GM19463 (cell line): ENCODE measurements around the gene PRRC2C.
"Not testable (repeated sequence)": the region's sequence is repeated elsewhere in the genome, so short reads cannot be mapped to it uniquely, and the experiment has no call there.

ENCODE experiments used
- ATAC-seq: cut with Tn5 transposase; IDR thresholded peaks from one replicate; pipeline ENCODE4 v1.9.1; 2021; ENCODE audit warnings: mild to moderate bottlenecking, moderate library complexity; ENCODE audit not compliant: unreplicated experiment

PRRC2C gene

DNA sequence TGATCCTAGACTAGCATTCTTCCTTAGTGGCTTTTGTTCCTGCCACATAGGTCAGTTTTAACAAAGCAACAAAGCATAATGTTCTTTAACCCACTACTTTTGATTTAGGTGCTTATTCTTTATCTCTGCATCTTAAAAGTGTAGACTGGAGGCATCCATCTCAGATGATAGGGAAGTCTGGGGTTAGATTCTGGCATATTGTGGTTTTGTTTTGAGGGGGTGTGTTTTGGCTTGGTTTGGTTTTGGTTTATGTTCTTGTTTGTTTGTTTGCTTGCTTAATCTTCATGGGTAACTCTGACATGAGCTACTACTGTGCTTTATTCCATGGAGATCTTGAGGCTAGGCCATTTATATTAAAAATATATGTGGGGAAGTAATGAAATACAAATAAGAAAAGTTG lies 96.4 kb downstream of the PRRC2C start:
- no peak for ATAC-seq

DNA sequence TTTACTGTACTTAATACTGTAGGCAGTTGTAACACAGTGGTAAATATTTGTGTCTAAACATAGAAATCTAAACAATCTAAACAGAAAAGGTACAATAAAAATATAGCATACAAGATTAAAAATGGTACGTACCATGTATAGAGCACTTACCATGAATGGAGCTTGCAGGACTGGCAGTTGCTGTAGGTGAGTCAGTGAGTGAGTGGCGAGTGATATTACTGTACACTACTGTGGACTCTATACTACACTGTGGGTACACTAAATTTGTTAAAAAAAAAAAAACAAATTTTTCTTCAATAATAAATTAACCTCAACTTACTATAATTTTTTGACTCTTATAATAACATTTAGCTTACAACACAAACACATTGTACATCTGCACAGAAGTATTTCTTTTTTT lies 97.3 kb downstream of the PRRC2C start:
- ATAC-seq: no peak

DNA sequence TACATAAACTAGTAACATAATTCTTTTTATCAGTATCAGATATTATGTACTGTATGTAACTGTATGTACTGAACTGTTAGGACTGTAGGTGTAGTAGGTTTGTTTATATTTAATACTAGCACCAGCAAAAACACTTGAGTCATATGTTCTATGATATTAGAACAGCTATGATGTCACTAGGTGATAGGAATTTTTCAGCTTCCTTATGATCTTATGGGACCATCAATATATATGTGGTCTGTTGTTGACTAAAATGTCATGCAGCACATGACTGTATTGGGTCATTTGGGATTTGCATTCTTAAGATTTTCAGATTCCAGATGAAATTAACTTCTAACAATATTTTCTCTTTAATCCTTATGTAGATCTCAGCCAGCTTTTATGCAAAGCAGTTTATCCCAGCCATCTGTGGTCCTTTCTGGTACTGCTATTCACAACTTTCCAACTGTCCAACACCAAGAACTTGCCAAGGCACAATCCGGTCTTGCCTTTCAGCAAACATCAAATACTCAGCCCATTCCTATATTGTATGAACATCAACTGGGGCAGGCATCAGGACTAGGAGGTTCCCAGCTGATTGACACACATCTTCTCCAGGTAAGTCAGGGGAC lies 98.4 kb downstream of the PRRC2C start:
- ATAC-seq: no peak

DNA sequence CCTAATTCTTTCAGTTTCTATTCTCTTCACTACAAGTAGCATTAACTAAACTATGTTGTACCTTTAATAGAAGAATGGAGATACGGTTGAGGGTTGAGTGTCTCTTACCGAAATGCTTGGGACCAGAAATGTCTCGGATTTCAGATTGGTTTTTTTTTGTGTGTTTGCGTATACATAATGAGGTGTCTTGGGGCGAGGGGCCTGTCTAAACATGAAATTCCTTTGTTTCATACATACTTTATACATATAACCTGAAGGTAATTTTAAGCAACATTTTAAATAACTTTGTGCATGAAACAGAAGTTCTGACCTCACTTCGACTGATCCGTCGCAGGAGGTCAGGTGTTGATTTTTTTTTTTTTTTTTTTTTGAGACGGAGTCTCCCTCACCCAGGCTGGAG lies 100.4 kb downstream of the PRRC2C start:
- ATAC-seq: no peak

DNA sequence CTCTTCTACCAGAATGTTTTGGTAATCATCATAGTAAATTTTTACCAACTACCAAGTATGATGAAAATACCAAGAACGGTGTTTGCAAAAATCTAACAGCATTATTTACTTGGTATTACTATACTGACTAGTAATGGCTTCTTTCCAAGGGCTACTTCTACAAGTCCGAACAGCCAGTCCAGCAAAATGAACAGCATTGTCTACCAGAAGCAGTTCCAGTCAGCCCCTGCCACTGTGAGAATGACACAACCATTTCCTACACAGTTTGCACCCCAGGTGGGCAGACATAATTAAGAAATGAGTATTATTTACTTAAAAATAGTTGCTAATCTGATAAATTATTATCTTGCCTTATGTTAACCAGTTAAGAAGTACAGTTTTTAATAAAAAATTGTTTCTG lies 102.9 kb downstream of the PRRC2C start:
- no peak for ATAC-seq

DNA sequence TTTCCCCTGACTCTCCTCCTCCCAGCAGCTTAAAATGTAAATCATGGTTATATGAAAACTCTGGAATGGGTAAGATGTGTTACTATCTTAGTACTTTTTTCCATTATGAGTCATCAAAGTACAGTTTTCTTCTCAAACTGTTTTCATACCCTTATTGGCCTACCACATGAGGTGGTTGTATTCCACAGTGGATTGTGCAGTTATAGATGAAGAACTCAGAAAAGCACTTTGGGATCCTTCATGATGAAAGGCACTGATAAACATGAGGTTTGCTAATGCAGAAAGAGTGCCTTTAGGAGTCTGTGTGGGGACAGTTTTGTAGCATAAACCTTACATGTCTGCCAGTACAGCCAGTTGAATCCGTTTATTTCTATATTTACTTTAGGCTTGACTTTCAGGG lies 104.7 kb downstream of the PRRC2C start:
- no peak for ATAC-seq

DNA sequence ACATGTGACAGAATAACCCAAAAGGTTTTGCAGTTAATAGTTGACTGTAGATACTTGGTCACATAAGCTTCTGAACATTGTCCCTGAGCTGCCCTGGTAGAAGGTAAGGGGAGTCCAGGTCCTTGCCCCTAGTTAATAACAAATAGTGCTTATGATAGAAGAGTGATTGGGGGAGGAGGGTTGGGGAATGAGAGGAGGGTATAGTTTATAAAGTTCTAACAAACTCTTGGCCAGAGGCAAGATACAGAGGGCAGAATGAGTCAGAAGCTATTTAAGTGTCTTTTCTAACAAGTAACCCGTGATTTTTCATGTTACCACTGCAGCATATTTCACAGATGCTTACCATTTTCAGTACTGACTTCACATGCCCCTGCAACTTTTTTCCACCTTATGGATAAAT lies 110.0 kb downstream of the PRRC2C start:
- no peak for ATAC-seq

DNA sequence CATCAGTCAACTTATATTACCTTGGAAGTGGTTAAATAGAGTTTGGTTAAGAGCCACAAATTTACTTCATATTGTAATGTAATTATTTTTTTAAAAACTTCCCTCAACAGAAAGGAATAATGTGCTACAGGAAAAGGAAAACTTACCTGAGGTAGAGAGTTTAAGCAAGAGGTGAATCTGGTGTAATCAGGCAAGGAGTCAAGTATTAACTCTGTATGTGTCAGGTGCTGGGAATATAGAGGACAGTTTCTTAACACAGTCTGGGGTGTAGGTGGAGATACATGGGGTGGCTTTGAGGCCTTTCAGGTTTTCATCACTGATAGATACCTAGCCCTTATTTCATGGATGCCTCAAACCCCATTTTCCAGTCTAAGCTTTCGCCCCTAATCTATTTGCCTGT lies 110.8 kb downstream of the PRRC2C start:
- ATAC-seq: no peak

DNA sequence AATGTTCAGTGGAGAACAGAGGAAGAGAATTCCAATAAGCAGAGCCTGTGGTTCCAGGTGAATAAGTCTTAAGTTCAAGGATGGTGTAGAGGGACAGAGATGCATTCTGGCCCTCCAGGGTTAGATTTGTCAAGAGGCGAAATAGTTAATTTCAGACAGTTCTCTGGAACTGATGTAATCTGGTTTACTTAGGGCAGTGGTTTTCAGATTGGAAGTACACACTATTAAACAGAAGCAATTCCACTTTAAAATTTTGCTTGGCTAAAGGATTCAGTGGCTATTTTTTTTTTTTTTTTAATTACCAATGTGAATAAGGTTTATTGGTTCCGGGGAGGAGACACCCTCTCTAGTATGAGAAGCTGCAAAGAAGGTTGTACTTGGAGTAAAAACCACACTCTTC lies 111.4 kb downstream of the PRRC2C start:
- ATAC-seq: no peak

DNA sequence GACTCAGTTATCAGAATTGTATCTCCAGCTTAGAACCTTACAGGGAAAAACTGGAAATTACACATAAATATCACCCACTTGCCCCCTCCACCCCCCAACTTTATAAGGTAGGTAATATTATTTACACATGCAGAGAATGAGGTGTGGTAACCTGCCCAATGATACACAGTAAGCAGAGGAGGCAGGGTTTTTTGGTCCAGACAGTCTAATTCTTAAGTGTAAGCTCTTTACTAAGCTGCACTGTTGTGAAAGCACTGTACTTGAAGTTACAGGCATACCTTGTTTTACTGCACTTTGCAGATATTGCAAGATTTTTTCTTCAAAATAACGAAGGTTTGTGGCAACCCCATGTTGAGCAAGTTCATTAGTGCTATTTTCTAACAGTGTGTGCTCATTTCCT lies 111.9 kb downstream of the PRRC2C start:
- no peak for ATAC-seq

DNA sequence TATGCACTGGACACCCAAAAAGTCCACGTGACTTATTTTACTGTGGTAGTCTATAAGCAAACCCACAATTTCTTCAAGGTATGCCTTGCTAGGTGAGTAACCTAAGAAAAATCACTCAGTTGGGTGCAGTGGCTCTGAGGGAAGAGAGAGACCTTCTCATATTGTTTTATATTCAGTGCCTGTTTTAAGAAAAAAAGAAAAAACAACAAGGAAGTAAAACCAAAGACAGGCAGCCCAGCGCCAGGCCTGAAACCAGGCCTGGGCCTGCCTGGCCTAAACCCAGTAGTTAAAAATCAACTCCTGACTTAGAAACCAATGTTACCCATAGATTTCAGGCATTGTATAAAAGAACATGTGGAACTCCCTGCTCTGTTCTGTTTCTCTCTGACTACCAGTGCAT lies 115.0 kb downstream of the PRRC2C start:
- ATAC-seq: peak; percentile 50

DNA sequence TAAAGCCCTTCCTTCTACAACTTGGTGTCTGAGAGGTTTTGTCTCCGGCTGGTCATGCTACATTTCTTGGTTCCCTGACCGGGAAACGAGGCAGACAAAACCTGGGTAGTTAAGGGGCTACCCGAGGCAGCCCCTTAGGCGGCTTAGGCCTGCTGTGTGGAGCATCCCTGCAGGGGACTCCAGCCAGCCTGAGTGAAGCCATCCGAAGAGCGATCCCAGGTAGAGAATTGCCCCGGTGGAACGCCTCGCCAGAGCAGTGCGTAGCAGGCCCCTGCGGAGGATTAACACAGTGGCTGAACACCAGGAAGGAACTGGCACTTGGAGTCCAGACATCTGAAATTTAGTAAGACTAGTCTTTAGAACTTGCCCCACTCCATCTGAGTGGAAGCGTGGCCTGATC lies 115.5 kb downstream of the PRRC2C start:
- peak; percentile 7 for ATAC-seq

DNA sequence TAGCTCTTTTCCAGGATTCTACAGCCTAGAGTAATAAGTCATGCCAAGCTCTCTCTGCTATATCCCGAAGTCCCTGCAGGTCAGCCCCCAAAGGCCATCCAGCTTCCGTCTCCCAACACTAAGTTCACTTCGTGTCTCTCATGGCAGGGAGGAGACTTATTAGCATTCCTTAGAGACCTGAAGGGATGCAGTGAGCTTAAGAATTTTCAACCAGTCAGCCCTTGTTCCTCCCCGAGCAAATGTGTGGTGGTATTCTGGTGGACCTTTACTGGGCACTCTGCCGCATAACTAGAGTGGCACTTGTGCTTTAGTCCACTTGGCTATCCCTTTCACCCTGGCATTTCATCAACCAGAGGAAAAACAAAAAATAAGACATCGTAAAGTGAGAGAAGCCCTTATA lies 117.7 kb downstream of the PRRC2C start:
- not testable (repeated sequence) for ATAC-seq

DNA sequence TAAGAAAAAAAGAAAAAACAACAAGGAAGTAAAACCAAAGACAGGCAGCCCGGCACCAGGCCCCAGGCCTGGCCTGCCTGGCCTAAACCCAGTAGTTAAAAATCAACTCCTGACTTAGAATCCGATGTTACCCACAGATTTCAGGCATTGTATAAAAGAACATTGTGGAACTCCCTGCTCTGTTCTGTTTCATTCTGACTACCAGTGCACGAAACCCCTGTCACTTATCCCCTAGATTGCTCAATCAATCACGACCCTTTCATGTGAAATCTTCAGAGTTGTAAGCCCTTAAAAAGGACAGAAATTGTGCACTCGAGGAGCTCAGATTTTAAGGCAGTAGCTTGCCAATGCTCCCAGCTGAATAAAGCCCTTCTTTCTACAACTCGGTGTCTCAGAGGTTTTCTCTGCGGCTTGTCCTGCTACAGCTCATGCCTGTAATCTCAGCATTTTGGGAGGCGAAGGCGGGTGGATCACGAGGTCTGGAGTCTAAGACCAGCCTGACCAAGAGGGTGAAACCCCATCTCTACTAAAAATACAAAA lies 121.1 kb downstream of the PRRC2C start:
- ATAC-seq: peak; percentile 69

DNA sequence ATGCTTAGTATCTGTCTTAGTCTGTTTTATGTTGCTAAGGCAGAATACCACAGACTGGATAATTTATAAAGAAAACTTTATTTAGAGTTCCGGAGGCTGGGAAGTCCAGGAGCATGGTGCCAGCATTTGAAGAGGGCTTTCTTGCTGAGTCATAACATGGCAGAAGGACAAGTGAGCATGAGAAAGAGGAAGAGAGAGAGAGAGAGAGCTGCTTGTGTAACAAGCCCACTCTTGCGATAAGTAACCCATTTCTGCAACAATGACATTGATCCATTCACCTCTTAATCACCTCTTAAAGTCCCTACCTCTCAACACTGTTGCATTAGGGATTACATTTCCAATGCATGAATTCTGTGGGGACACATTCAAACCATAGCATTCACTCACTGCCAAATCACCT lies 125.1 kb downstream of the PRRC2C start:
- ATAC-seq: peak; percentile 36

DNA sequence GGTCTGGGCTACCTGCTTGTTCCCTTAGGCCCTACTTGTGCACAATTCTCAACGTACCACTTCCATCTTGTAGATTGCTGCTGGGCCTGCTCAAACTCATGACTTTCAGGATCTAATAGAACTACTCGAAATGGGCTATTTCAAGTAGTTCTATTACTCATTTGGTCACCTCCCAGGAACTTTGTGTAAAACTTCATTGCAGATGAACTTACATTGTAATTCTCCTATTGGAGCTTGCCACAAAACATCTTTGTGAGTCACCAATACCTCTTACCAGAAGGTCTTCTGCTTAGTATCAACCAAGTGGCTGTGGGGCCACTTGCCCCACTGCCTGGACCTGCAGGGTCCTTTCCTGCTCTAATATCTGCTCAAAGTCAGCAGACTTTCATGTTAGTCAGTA lies 126.0 kb downstream of the PRRC2C start:
- no peak for ATAC-seq

DNA sequence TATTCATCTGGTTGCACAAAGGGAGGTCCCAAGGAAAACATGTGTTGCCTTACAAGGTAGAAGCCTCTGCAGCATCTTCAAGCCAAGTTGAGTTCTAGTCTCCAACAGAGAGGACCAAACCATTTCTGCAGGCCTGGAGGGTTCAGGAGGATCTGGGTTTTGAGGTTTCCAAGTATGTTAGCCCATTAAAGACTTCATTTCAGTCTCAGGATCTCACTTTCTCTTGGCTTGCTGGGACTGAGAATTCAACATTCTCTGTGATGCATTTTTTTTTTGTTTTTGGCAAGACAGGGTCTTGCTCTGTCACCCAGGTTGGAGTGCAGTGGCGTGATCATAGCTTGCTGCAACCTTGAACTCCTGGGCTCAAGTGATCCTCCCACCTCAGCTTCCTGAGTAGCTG lies 128.0 kb downstream of the PRRC2C start:
- ATAC-seq: no peak

DNA sequence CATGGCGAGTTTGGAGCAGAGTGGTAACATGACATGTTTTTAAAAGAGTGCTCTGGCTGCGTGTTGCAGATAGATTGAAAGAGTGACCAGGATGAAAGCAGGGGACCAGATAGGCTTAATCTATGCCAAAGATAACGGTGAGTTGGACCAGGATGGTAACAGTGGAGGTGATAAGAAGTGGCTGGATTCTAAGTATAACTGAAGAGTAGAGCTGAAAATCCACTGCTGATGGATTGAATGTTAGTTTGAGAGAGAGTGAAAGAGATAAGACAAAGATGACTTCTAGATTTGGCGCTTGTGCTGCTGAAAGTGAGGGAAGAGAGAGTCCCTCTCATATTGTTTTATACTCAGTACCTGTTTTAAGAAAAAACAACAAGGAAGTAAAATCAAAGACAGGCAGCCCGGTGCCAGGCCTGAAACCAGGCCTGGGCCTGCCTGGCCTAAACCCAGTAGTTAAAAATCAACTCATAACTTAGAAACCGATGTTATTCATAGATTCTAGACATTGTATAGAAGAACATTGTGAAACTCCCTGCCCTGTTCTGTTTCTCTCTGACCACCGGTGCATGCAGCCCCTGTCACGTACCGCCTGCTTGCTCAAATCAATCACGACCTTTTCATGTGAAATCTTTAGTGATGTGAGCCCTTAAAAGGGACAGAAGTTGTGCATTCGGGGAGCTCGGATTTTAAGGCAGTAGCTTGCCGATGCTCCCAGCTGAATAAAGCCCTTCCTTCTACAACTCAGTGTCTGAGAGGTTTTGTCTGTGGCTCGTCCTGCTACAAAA lies 130.0 kb downstream of the PRRC2C start:
- ATAC-seq: peak; percentile 38

DNA sequence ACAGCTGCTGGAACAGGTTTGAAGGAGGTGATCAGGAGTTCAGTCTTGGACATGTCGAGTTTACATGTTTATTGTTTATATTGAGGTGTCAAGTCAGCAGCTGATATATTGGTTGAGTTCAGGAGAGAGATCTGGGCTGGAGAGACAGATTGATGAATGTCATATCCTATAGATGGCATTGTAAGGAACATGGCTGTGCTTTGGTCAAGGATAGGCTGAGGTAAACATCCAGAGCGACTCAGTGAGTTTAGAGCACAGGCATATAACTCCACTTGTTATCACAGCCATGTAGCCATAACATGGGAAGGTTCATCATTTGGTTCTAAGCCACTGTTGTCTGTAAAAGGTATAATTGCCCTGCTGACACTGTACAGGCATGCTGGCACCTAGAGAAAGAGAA lies 131.3 kb downstream of the PRRC2C start:
- no peak for ATAC-seq

DNA sequence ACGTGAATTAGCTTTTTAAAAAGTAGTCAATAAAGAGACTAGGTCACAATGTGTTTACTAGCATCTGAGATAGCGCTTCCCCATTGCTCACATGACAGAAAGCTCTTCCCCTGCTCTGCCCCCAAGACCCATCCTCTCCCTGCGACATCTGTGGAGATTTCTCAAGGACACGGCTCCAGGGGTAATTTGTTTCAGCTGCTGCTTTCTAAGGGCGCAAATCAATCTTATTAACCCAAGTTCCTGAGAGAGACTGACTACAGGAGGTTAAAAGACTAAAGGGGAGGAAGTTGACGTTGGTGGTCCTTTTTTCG lies 136.8 kb downstream of the PRRC2C start, which contains the start of gene MYOCOS:
Gene MYOCOS (plus strand): TSS at position 92 of the 311 bp plus-strand sequence. CDS start 1,641 bp downstream, outside the sequence.
- ATAC-seq: no peak

DNA sequence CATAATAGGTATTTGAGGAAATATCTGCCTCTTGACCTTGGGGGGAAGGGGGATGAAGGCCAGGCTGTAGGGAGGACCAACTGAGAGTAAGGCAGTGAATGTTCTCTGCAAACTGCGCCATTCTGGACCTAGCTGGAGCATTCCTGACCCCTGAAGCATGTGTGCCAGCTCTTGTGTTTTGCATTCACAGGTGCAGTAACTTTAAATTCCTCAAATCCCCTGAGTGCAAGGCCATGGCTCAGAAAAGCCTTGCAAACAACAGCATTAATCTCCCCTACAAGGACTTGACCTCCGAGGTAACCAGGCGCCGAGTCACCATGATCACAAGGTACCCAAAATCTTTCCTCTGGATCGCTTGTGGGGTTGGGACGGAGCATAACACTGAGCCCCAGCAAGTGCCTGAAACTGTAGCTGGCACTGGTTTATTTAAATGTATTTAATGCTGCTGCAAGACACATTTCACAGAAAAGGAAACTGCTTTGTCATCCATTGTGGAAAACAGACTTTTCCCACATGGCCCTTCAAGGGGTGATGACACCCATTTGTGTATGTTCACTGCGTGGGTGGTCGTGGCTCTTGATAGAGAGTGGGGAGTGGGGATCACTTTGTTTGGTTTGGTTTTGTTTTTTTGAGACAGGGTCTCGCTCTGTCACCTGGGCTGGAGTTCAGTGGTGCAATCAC lies 138.5 kb downstream of the PRRC2C start:
- no peak for ATAC-seq

DNA sequence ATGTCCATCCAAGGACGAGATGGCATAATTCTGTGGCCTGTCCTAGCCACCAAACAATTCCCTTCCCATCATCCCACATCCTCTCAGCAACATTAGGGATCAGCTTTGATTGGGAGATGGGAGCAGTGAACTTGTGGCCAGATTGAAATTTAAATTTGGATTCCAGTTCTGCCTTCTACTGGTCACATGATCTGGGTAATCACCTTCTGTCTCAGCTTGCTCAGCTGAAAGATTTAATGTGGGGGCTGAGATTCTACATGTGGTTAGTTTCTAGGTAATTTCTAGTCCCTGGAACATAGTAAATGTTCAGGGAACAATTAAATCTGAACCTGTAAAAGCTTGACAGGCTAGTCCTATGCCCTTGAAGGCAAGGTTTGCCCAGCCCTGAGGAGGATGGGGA lies 139.9 kb downstream of the PRRC2C start:
- ATAC-seq: no peak
